GM18511 (cell line): Measurements from ENCODE around the gene CHL1.

Experiments
- ATAC-seq: cut with Tn5 transposase; IDR thresholded peaks from one replicate; pipeline ENCODE4 v1.9.1; 2021; ENCODE audit warnings: mild to moderate bottlenecking, moderate library complexity; ENCODE audit not compliant: unreplicated experiment

CHL1 gene

GRCh38 chr3:212432-212831 is 15.9 kb downstream of the CHL1 start:
- ATAC-seq = peak; percentile 91

DNA sequence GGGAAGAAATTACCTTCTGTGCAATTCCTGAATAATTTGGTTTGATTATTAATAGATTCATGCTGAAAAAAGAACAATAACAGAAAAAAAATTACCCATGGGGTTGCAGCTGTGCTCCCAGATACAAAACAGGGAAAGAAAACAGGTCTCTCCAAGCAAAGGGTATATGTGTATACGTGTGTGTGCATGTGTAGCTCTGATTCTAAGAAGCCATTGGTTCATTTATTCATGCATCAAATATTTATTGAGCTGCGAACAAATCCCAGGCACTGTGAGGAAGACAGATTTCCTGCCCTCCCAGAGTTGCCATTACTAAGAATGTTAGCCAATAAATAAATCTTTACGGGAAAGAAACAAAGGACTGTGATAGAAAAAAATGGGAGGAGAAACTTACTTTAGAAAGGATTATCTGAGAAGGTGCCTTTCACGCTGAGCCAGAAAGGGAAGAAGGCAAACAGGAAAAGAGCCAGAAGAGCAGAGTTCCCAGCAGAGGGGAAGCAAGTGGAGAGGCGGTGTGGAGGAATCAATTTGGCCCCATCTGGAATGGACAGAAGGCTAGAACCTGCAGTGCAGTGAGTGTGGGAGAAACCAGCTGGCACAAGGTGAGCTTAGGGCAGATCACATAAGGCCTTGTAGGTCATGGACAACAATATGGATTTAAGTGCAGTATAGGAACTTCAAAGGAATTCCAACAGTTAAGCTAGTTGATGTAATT is 20.7 kb downstream of the CHL1 start:
- ATAC-seq = no peak

DNA sequence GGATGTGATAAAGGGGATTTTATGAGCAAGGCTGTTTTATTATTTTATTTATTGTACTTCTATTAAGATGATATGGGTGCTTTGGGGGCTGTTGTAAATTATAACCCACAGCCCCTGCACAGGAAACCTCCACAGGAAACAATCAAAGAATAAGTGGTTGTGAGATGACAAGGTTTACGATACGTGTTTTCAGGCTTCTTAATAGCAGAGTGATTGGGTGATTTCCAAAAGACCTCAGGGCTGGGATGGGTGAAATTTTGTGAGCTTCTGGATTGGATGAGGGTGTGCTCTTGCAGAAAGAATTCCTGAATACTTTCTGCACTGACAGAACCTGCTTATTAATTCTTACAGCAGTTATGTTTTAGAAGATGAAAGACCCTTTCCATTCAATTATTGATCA is 21.4 kb downstream of the CHL1 start:
- ATAC-seq = peak; percentile 40

- ATAC-seq = no peak
These were observed 32.0 kb downstream of the CHL1 start for GRCh38 chr3:228442-229182.

DNA sequence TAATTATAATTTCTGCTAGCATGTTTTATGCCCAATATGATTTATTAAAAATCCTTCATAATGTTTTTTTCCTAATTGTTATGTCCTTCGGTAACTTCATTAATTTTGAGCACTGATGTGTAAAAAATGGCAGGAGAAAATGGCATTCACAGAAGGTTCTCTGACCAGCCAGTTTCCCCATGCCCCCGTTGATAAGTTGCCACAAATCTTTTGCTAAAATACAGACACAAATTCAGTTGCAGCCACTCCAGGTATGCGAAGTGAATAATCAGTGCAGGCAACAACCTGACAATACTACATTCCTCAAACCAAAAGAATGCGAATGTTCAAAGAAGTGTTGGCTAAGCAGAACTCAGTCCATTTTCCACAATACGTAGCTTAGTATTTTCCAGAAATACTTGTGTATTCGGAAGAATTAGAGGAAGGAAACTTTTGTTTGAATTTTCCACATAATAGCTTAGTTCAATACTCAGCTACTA is 32.7 kb downstream of the CHL1 start:
- ATAC-seq = no peak

DNA sequence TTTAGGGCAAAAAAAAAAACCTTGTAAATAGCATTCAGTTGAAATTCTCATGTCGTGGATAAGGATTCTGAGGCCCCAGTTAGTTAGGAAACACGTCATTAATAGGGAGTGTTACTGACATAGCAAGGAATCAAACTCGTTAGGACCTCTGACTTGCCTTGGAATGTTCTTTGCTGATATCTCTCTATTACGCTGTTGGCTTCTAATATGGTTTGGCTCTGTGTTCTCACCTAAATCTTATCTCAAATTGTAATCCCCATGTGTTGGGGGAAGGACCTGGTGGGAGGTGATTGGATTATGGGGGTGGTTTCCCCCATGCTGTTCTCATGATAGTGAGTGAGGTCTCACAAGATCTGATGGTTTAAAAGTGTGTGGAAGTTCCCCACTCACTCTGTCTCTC is 40.3 kb downstream of the CHL1 start:
- ATAC-seq = no peak

- ATAC-seq = no peak
These were observed 46.2 kb downstream of the CHL1 start for GRCh38 chr3:242602-243355.

- no peak for ATAC-seq
These were observed 46.8 kb downstream of the CHL1 start for GRCh38 chr3:243356-243725.

DNA sequence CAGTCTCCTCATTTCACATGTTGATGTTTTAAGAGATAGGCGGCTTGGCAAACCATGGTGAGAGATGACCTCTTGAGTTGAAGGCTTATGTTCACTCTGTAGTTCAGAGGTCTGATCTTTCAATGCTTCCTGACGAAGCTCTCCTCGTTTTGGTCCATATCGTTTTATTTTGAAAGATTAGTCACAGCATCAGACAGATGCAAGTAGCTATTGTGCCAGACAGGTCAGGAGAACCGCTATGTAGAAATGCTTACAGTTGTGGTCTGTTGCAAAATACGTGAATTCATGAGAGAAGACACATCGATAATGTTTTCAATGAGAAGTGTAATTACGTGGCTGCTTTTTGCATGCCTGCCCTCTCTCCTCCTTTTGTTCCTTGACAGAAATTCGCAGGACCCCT is 47.5 kb downstream of the CHL1 start:
- no peak for ATAC-seq

GRCh38 chr3:247916-248315 is 51.4 kb downstream of the CHL1 start:
- no peak for ATAC-seq

GRCh38 chr3:248864-249520 is 52.4 kb downstream of the CHL1 start:
- ATAC-seq = no peak

- no peak for ATAC-seq
These were observed 53.2 kb downstream of the CHL1 start for GRCh38 chr3:249587-250262.

GRCh38 chr3:256501-256900 is 59.9 kb downstream of the CHL1 start:
- ATAC-seq = no peak

GRCh38 chr3:257826-258225 is 61.3 kb downstream of the CHL1 start:
- no peak for ATAC-seq

DNA sequence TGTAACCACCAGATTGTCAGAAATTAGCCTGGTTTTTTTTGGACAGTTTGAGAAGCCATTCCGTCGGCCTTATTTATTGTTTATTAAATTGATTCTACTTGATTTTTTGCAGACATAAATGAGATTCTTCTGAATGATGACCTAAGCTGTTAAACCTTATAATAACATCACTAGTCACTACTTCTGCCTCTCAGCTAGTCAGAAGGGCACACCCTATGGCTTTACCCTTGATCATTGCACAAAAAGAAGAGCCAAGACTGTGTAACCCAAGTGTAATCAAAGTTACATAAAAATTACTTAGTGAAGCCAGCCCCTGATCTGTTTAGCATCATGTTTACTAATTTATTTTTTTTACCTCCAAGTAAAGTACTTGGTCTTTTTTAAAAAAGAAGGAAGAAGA is 64.3 kb downstream of the CHL1 start:
- ATAC-seq = no peak

DNA sequence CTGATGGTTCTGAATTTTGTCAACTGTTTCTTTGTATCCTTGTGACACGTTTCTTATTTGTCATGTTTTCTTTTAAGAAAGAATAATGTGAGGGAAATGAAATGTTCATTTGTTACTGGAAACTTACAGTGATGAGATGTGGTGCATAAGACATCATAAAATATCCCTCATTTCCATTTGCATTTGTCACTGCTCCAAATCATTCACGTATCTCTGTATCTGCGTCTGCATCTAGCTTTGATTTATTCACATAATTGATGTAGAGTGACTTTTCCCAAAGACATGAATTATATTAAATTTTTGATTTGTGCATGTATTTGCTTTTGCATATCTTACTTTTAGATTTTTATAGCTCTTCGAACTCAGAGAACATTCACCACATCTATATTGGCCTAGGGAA is 66.8 kb downstream of the CHL1 start:
- no peak for ATAC-seq

DNA sequence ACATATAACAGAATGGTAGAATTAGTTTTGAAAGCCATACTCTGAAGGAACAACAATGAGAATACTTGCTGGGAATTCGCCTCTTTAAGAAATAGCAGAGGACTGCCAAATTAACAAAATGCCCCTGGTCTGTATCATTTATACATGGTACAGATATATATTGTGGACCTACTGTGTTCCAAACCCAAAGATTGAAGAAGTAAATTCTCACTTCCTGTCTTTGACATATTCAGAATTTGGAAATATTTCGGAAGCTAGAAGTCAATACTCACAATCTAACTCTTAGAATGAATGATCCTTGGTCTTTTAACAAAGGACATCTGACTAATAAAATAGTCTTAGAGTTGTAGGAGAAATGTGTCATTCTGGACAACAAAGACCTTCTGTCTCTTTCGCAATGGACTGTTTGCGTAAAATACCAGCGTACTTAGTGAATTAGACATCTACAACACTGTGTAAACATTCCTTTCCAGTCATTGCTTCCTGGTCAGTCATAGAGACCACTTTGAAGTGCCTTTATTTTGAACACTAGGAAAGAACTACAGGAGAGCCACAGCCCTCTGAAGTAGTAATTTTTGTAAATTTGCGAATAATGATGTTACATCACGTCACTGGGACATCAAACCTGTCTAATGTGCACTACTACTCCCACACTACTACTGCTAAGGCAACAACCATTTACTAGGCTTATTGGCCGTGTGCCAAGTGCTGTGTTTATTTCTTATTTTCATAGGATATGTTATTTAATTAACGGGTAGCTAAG is 68.0 kb downstream of the CHL1 start:
- ATAC-seq = no peak

DNA sequence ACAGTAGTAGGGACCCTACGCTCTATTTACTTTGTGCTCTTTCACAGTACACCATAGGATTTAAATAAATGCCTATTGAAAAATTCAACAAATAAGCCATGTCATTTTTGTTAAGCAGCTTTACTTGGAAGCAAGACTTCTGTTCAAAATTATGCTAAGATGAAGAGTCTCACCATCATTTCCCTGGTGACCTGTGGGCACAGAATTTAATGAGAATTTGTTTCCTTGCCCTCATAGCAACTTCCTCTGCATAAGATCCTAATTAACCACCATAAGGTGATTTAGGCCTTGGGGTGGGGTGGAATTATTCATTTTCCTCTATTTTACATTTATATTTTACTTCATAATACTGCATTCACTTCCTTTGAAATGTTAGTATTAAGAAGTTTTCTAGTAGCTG is 70.5 kb downstream of the CHL1 start:
- no peak for ATAC-seq

DNA sequence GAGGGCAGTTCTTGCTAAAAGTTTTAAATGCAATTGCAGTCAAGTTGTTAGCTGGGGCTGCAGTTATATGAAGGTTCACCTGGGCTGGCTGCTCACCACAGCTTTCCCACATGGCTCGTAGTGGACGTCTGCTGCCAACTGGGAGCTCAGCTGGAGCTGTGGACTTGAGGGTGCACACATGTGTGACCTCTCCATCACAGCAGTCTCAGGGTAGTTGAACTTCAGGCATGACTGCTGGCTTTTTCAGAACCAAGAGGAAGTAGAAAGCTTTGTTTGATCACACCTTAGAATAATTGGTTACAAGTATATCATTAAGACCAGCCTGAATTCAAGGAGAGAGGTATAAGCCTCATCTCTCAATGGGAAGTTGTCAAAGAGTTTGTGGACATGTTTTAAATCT is 74.1 kb downstream of the CHL1 start:
- peak; percentile 66 for ATAC-seq

DNA sequence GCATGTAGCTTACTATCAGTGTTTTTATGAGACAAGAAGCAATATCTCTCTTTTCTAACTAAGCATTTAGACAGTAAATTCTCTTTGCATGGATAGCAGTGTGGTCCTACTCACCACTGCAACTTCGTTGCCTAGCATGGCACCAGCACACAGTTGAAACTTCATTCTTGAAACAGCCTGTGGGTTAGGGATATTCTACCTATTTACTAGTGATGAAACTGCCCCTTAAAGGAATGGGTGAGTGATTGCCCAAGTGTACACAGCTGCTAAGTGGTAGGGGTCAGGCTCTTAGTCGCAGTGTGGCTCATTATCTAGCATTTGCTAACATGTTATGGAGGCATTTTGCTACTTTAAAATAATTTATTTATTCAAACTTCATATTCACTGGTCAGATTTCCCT is 78.4 kb downstream of the CHL1 start:
- no peak for ATAC-seq
